ENCODE data around the gene RET.

RET gene

DNA sequence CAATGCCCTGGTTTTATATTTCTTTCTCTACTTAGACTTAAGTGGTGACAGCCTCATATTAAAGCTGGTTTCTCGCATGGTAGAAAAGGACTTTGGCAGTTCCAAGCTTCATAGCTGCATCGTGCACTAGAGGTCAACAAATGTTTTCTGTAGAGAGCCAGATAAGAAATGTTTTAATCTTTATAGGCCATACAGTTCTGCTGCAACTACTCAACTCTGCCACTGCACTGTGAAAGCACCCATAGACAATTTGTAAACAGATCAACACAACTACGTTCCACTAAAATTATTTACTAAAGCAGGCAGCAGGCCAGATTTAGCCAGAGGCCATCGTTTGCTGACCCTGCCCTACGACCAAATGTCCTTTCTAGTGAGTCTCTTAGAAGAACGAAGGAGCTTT, 98.1 kb downstream of the RET start:
- TF ChIP-seq CTCF (IDR thresholded peaks at IDR 0.05; ENCODE audit: insufficient read depth, low read length, poor library complexity, severe bottlenecking) (no peak), EZH2phosphoT487 (conservative IDR thresholded peaks at IDR 0.05; ENCODE audit: low read length) (no peak)
- H3K27me3 ChIP-seq (ENCODE audit: low read length), result no peaks in the 10 kb centered on the region
- no peaks in the 10 kb centered on the region for H3K9me3 ChIP-seq (ENCODE audit: insufficient read depth, low read length)
- H3K9me2 ChIP-seq (replicated peaks; ENCODE audit: insufficient read depth, low read length), result no peaks in the 10 kb centered on the region
- no peaks in the 10 kb centered on the region for H4K20me1 ChIP-seq (ENCODE audit: low read depth, low read length)
- no peak overlapping the region for H3K4me2 ChIP-seq (ENCODE audit: low read depth, low read length, poor library complexity, severe bottlenecking)
- 0 out of 2 replicates have a peak, but pooled peaks cover 2% of the 10 kb centered on the region for H3K36me3 ChIP-seq (ENCODE audit: low read length)
- no peak overlapping the region for H3K4me3 ChIP-seq (ENCODE audit: insufficient read depth, low read length, poor library complexity, severe bottlenecking)
- H3F3A ChIP-seq (ENCODE audit: insufficient read depth), result no peaks in the 10 kb centered on the region
- H3K27ac ChIP-seq (ENCODE audit: low read depth, low read length), result no peak overlapping the region
- no peaks in the 10 kb centered on the region for H3K79me2 ChIP-seq (ENCODE audit: insufficient read depth, low read length)
- H2AFZ ChIP-seq (ENCODE audit: low read depth, low read length, severe bottlenecking), result no peak overlapping the region
- H3K9ac ChIP-seq (ENCODE audit: low read length), result no peak overlapping the region

DNA sequence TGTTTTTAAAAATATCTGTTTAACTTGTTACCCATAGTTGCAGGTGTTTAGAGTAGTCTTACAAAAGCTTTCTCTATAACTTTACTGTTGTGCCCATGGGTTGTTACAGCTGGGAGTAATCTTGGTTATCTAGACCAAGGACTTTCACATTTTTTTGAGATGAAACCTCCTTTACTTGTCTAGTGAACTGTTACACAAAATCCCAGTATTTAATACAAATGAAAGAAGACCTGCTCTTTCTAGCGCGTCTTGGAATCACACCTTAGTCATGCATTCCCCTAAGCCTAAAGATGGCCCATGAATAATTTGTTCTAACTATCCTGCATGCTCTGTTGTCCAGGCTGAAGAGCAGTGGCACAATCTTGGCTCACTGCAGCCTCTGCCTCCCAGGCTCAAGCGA, 99.4 kb downstream of the RET start:
- H3K9me2 ChIP-seq (replicated peaks; ENCODE audit: insufficient read depth, low read length), result no peaks in the 10 kb centered on the region
- H3K36me3 ChIP-seq (ENCODE audit: low read length), result 0 out of 2 replicates have a peak, but pooled peaks cover 2% of the 10 kb centered on the region
- no peaks in the 10 kb centered on the region for H3K79me2 ChIP-seq (ENCODE audit: insufficient read depth, low read length)
- H3F3A ChIP-seq (ENCODE audit: insufficient read depth), result no peaks in the 10 kb centered on the region
- no peak overlapping the region for H3K4me3 ChIP-seq (ENCODE audit: insufficient read depth, low read length, poor library complexity, severe bottlenecking)
- no peak overlapping the region for H3K9ac ChIP-seq (ENCODE audit: low read length)
- H3K9me3 ChIP-seq (ENCODE audit: insufficient read depth, low read length), result no peaks in the 10 kb centered on the region
- no peaks in the 10 kb centered on the region for H3K27me3 ChIP-seq (ENCODE audit: low read length)
- no peak overlapping the region for H2AFZ ChIP-seq (ENCODE audit: low read depth, low read length, severe bottlenecking)
- H4K20me1 ChIP-seq (ENCODE audit: low read depth, low read length), result no peaks in the 10 kb centered on the region
- no peak overlapping the region for H3K27ac ChIP-seq (ENCODE audit: low read depth, low read length)
- H3K4me2 ChIP-seq (ENCODE audit: low read depth, low read length, poor library complexity, severe bottlenecking), result no peak overlapping the region
- no peak for TF ChIP-seq CTCF (IDR thresholded peaks at IDR 0.05; ENCODE audit: insufficient read depth, low read length, poor library complexity, severe bottlenecking)
- no peak for TF ChIP-seq EZH2phosphoT487 (conservative IDR thresholded peaks at IDR 0.05; ENCODE audit: low read length)

GRCh38 chr10:43177595-43177994, 100.7 kb downstream of the RET start:
- Histone ChIP-seq H3K27ac (ENCODE audit: low read depth, low read length) (no peak overlapping the region), H3K9ac (ENCODE audit: low read length) (no peak overlapping the region), H3K79me2 (ENCODE audit: insufficient read depth, low read length) (no peaks in the 10 kb centered on the region), H3K4me3 (ENCODE audit: insufficient read depth, low read length, poor library complexity, severe bottlenecking) (no peak overlapping the region), H3K27me3 (ENCODE audit: low read length) (no peaks in the 10 kb centered on the region), H4K20me1 (ENCODE audit: low read depth, low read length) (no peaks in the 10 kb centered on the region), H3F3A (ENCODE audit: insufficient read depth) (no peaks in the 10 kb centered on the region), H3K9me2 (replicated peaks; ENCODE audit: insufficient read depth, low read length) (no peaks in the 10 kb centered on the region), H2AFZ (ENCODE audit: low read depth, low read length, severe bottlenecking) (no peak overlapping the region), H3K36me3 (ENCODE audit: low read length) (0 out of 2 replicates have a peak, but pooled peaks cover 2% of the 10 kb centered on the region), H3K9me3 (ENCODE audit: insufficient read depth, low read length) (no peaks in the 10 kb centered on the region), H3K4me2 (ENCODE audit: low read depth, low read length, poor library complexity, severe bottlenecking) (no peak overlapping the region)
- TF ChIP-seq EZH2phosphoT487 (conservative IDR thresholded peaks at IDR 0.05; ENCODE audit: low read length) (no peak), CTCF (IDR thresholded peaks at IDR 0.05; ENCODE audit: insufficient read depth, low read length, poor library complexity, severe bottlenecking) (no peak)

Measured in SU-DHL-6 (cell line).